Prostate gland (tissue), 2 donors: ENCODE measurements around the gene DDX53.

Experiments used
- CTCF ChIP-seq, 4 experiments: fragments of 200-600 bp in 2 of 4; fragments of 450-650 bp in 2 of 4; sonication (generic) in 2 of 4; IDR thresholded peaks; 1 replicate in 3 of 4; 2 replicates in 1 of 4; pipeline ENCODE4 v1.5.1; 2016 to 2019; ENCODE audit warnings: antibody characterized with exemption in 4 of 4, mild to moderate bottlenecking in 2 of 4, moderate library complexity in 2 of 4
- POLR2A ChIP-seq: fragments of 450-650 bp; IDR thresholded peaks from one replicate; pipeline ENCODE4 v1.6.1; 2016; ENCODE audit warnings: antibody characterized with exemption, mild to moderate bottlenecking
- POLR2AphosphoS5 ChIP-seq: sonication (generic); formaldehyde crosslinking; IDR thresholded peaks from one replicate; pipeline ENCODE4 v1.6.1; 2017; ENCODE audit warnings: antibody characterized with exemption

DNA sequence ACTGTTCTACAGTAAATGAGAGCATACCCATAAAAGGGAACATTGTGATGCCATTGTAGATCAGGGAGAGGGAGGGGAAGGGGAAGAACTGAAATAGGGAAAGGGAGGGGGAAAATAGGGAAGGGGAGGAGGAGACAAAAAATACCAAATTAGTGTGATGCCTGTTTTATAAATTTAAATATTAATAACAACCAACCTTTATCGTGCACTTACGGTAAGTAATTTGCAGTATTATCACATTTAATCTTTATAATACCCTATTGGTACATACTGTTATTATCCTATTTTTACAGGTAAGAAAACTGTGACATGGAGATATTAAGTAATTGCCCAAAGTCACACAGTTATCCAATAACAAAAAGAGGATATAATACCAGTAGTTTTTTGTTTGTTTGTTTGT lies 41.5 kb upstream of the DDX53 start:
- TF ChIP-seq CTCF (IDR thresholded peaks at IDR 0.05): no peak
- no peak for TF ChIP-seq POLR2AphosphoS5
- TF ChIP-seq POLR2A: no peak
